Right lobe of liver (tissue), 4 donors: Measurements from ENCODE around the gene FHL3.
"Not testable (repeated sequence)": the region's sequence is repeated elsewhere in the genome, so short reads cannot be mapped to it uniquely, and the experiment has no call there.

ENCODE experiments used
- CTCF ChIP-seq, 4 donors: fragments of 200-600 bp in 3 of 4; fragments of 450-650 bp in 1 of 4; IDR thresholded peaks; one replicate each; pipeline versions ENCODE4 v1.5.1 to v1.8.0; 2016 to 2022; ENCODE audit warnings: antibody characterized with exemption in 4 of 4, mild to moderate bottlenecking in 2 of 4
- POLR2A ChIP-seq: fragments of 450-650 bp; IDR thresholded peaks from one replicate; pipeline ENCODE4 v1.6.1; 2017; ENCODE audit warnings: antibody characterized with exemption, mild to moderate bottlenecking
- donor health status: DM: no; HTN: no; CAD: no.
- donor health status: DM: no; HTN: no; CAD: no.
- donor health status: DM: no; HTN: yes; CAD: no.

GRCh38 chr1:37964106-37964505, 41.2 kb downstream of the FHL3 start:
- not testable (repeated sequence) for TF ChIP-seq CTCF (IDR thresholded peaks at IDR 0.05); POLR2A
